ENCODE data around the gene MID1IP1. TPM values are rescaled to one million over a fixed set of nuclear protein-coding genes. Genes with fewer than 3 reads are reported as not detected.

MID1IP1 gene, protein sequence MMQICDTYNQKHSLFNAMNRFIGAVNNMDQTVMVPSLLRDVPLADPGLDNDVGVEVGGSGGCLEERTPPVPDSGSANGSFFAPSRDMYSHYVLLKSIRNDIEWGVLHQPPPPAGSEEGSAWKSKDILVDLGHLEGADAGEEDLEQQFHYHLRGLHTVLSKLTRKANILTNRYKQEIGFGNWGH
- 100 and 102 TPM in 2 replicates for total RNA-seq (2021)
- long read RNA-seq, transcript MID1IP1-201 (2 exons, 2,536 nt) = major isoform, 60 of 67 reads
- long read RNA-seq, partial matches to known transcripts = 0 of 67 reads
- long read RNA-seq, other reads (novel, unspliced or antisense) = 6 of 67 reads

DNA sequence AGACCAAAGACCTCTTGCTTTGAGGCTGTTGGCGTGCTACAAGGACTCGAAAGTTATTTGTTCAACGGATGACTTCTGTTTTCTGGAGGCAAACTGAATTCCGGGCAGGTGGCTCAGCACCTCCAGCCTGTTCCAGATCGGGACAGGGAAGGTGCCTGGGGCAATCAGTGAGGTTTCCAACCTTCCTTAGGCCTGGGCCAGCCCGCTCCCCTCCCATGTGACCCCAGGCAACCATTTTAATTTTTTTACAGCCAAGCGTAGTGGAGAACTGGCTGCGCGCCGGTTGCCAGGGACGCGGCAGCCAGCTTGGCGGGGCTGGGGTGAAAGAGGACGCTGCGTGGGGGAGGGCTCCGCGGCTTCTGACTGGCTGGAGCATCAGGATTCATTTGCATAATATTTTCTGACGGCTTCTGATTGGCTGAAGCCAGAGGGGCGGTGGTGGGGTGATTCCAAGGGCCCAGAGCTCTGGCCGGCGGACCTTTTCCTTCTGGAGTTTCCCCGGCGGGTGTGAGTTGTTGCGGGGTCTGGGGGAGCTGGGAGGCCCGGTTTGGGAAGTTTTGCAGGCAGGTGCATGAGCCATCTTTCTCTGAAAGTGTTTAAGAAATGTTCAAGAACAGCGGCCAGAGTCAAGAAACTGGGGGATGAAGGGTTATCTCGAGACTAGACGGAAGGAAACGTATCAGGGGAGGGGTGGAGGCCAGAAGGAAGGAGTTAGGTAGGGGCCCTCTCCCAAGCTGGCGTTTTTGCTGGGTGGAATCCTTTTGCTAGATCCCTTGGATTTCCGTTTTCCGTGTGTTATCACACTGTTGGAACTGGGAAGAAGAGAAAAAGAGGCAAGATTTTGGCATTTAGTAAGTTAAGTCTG lies at the start of gene MID1IP1:
Gene MID1IP1 (plus strand): TSS at position 479 of the 865 bp plus-strand sequence. CDS start 3,488 bp downstream, outside the sequence.
- Histone ChIP-seq H4K8ac (replicated peaks; ENCODE audit: insufficient read length, low read depth, low read length) (no peak within 1 kb of the TSS), H3K23me2 (ENCODE audit: insufficient read length, low read depth, low read length, poor library complexity, severe bottlenecking) (peaks cover 9% of the 10 kb centered on the region), H3K27me3 (ENCODE audit: insufficient read depth, low read length) (no peaks in the 10 kb centered on the region), H3K4ac (ENCODE audit: low read depth, low read length) (no peak within 1 kb of the TSS), H3K14ac (ENCODE audit: insufficient read depth, low read length) (peak within 1 kb of the TSS; percentile 93; the same call in 1 of the 2 replicates), H3K79me2 (ENCODE audit: insufficient read depth, low read length) (peaks cover 11% of the 10 kb centered on the region; the same call in 1 of the 2 replicates), H3K79me1 (ENCODE audit: insufficient read depth, low read depth, low read length, poor library complexity, severe bottlenecking) (no peaks in the 10 kb centered on the region), H3T11ph (ENCODE audit: low read length) (peak within 1 kb of the TSS; percentile 45), H3K18ac (ENCODE audit: insufficient read length, low read depth, low read length) (peak within 1 kb of the TSS; percentile 82), H2AK5ac (ENCODE audit: insufficient read length, low read length) (no peak within 1 kb of the TSS), H3K23ac (ENCODE audit: insufficient read length, low read depth, low read length) (no peak within 1 kb of the TSS), H3K56ac (ENCODE audit: insufficient read length, low read depth, low read length) (peak within 1 kb of the TSS; percentile 93), H3K4me1 (ENCODE audit: insufficient read depth, low read length) (no peaks in the 10 kb centered on the region; the same call in 1 of the 2 replicates), H2BK12ac (ENCODE audit: insufficient read length, low read depth, low read length) (no peak within 1 kb of the TSS), H4K20me1 (ENCODE audit: control insufficient read depth, insufficient read depth, insufficient read length) (no peaks in the 10 kb centered on the region), H4K5ac (ENCODE audit: insufficient read length, low read depth, low read length) (no peak within 1 kb of the TSS), H4K91ac (ENCODE audit: insufficient read length, low read depth, low read length) (no peak within 1 kb of the TSS), H2BK20ac (ENCODE audit: low read depth, low read length, poor library complexity, severe bottlenecking) (no peak within 1 kb of the TSS), H2BK120ac (ENCODE audit: low read depth, low read length, poor library complexity, severe bottlenecking) (no peak within 1 kb of the TSS), H2BK15ac (ENCODE audit: low read depth, low read length) (no peak within 1 kb of the TSS; the same call in 1 of the 2 replicates), H2BK5ac (ENCODE audit: insufficient read length, low read length) (peak within 1 kb of the TSS; percentile 70), H3K9ac (ENCODE audit: extremely low read depth, insufficient read length, low read length) (peak within 1 kb of the TSS; percentile 100), H3K4me2 (ENCODE audit: insufficient read depth, insufficient read length, low read length) (peak within 1 kb of the TSS; percentile 90), H3K9me3 (ENCODE audit: control insufficient read depth, low read depth, low read length) (no peaks in the 10 kb centered on the region), H3K27ac (ENCODE audit: insufficient read length, low read depth, low read length) (peak within 1 kb of the TSS; percentile 93), H2AFZ (ENCODE audit: low read length) (no peak within 1 kb of the TSS)
- Mint-ChIP-seq H3K27me3 (ENCODE audit: low read depth) (no peaks in the 10 kb centered on the region; the same call in none of the 2 replicates), H3K9me3 (peaks cover 54 to 71% of the 10 kb centered on the region in 2 experiments), H3K4me1 (peaks cover 6% of the 10 kb centered on the region in 2 experiments), H3K27ac (peak within 1 kb of the TSS; percentile 98 to 99 (median 99)), H3K36me3 (ENCODE audit: insufficient read depth in 1 of 3, low read depth in 3 of 3) (peaks cover 26 to 36% (median 29%) of the 10 kb centered on the region in 3 experiments), H3K4me3 (peak within 1 kb of the TSS; percentile 92 to 93)
- no CpG with 5 or more reads among the region's 32 CpGs for WGBS (ENCODE audit: extremely low coverage, insufficient read length, low lambda C conversion rate)
- peak; percentile 95 for DNase-seq
- TF ChIP-seq, protein P1, sequence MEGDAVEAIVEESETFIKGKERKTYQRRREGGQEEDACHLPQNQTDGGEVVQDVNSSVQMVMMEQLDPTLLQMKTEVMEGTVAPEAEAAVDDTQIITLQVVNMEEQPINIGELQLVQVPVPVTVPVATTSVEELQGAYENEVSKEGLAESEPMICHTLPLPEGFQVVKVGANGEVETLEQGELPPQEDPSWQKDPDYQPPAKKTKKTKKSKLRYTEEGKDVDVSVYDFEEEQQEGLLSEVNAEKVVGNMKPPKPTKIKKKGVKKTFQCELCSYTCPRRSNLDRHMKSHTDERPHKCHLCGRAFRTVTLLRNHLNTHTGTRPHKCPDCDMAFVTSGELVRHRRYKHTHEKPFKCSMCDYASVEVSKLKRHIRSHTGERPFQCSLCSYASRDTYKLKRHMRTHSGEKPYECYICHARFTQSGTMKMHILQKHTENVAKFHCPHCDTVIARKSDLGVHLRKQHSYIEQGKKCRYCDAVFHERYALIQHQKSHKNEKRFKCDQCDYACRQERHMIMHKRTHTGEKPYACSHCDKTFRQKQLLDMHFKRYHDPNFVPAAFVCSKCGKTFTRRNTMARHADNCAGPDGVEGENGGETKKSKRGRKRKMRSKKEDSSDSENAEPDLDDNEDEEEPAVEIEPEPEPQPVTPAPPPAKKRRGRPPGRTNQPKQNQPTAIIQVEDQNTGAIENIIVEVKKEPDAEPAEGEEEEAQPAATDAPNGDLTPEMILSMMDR (conservative IDR thresholded peaks at IDR 0.05) = no peak
